ENCODE data around the gene HAPSTR1.

The HAPSTR1 gene

GRCh38 chr16:9124444-9124843, 33.0 kb downstream of the HAPSTR1 start:
- DNase-seq, result no peak

DNA sequence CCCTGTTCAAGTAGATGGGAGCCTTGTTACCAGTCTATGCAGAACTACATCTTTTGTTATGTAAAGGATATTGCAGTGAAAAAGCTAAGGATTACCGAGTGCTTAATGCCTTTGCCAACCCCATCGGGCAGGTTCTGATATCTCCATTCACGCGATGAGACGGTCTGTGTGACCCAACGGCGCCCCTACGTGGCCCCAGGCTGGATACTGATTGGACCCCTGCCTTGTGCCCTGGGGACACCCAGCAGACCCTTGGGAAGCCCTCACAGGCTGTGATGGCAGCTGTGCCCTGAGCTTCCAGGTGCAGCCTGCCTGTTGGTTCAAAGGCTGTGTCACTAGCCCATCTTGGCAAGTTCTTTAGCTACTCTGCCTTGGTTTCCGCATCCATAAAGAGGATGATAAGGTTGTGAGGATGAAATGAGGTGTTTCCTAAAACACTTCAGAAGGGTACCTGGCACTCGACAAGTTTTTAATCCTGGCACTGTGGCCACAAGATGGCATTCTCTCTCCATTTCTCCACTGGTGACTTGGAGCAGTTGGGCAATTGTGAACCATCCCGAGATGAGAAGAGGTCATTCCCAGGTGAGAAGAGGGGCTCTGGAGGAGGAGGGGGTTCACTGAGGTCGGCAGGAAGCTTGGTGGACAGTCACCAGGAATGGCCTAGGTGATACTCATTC, 33.6 kb downstream of the HAPSTR1 start:
- DNase-seq, result no peak

- no peak for DNase-seq
These were observed 34.4 kb downstream of the HAPSTR1 start for GRCh38 chr16:9125658-9126505.

DNA sequence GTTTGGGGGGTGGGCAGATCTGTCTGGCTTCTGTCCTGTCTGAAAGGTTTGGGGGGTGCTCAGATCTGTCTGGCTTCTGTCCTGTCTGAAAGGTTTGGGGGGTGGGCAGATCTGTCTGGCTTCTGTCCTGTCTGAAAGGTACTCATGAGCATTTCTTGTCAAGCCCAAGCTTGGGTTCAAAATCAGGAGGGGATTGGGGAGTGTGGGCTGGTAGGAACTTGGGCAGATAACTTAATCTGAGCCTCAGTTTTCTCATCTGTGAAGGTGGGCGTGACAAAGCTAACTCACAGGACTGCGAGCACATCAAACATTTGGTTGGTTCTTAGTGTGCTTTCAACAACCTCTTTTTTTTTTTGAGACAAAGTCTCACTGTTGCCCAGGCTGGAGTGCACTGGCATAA, 35.2 kb downstream of the HAPSTR1 start:
- DNase-seq, result peak in 1 of 2 donors; percentile 26

GRCh38 chr16:9128346-9129342, 37.2 kb downstream of the HAPSTR1 start:
- DNase-seq, result no peak

- DNase-seq, result no peak
These were observed 42.9 kb downstream of the HAPSTR1 start for GRCh38 chr16:9134306-9134705.

DNA sequence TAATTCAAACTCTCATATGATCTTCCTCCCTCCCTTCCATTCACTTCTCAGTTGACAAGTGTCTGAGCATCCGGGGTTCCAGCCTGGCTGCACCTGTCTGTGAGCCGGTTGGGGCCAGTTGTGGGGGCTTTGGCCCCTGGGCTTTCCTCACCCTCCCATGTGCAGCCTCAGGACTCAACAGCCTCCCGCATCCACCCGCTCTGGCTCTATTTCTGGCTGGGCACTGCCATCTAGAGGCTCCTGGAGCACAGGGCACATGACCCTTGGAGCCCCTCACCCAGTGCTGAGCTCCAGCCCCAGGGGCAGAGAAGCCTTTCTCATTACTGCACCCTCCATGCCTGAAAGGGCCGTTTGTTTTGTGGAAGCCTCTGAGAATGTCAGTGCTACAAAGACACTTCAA, 43.3 kb downstream of the HAPSTR1 start:
- peak; percentile 23 to 48 for DNase-seq

DNA sequence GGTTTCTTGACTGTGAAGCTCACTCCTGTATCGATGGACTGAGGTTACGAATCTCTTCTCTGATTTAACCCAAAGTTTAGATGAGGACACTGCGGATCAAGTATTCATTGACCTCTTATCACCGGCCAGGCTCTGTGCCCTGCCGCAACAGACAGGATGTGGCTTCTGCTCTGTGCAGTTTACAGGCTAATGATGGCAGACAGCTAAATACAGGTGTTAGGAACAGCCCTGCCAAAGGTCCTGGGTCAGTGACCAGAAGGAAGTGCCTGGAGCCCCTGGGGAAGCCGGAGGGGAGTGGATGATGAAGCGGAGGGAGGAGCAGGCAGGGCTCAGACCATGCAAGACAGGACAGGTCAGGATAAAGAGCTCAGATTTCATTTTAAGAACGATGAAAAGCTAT, 44.4 kb downstream of the HAPSTR1 start:
- DNase-seq, result no peak

GRCh38 chr16:9136596-9136995, 45.2 kb downstream of the HAPSTR1 start:
- no peak for DNase-seq

GRCh38 chr16:9138021-9138680, 46.7 kb downstream of the HAPSTR1 start:
- no peak for DNase-seq

DNA sequence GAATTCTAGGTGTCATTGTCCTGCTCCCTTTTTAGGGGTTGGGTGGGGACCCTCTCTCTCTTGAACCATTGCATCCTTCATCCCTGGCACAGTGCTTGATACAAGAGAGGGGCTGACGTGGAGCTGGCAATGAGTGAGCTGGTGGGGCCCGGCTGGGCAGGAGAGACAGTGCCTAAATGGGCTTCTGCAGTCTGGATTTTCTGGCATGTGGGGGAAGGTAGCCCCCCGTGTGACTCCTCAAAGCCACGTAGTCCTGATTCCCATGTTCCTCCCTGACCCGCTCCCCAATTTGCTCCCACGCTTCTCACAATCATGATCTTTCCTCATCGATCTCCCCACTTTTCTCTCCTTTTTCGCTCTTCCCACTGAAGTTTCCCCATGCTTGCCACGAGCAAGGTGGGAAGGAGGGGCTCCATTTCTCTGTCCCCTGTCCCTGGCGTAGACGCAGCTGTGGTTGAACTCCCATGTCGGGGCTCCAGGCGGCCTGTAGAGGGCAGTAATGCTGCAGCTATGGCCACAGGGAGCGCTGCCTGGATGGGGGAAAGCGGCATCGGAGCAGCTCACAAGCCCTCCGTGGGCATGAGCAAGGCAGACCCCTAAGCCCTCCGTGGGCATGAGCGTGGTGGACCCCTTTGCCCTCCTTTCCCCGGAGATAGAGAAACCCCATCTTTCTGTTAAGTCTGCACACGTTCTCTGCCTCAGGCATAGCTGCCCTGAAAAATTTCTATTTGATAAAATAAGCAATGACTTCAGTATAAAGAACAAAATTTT, 47.5 kb downstream of the HAPSTR1 start:
- DNase-seq, result peak; percentile 34 to 73

GRCh38 chr16:9139965-9140364, 48.5 kb downstream of the HAPSTR1 start:
- peak in 1 of 2 donors; percentile 18 for DNase-seq
